GM18517 (cell line): ENCODE data around the gene SLC45A2.

ENCODE experiments used
- ATAC-seq: cut with Tn5 transposase; IDR thresholded peaks from one replicate; pipeline ENCODE4 v1.9.1; 2021; ENCODE audit warnings: mild to moderate bottlenecking, moderate library complexity; ENCODE audit not compliant: unreplicated experiment

SLC45A2 gene

GRCh38 chr5:34007621-34008600, 23.4 kb upstream of the SLC45A2 start, which contains the start of gene AMACR:
AMACR (minus strand) TSS chr5:34008050; CDS start chr5:34008019, 31 bp downstream.
- peak; percentile 90 for ATAC-seq

GRCh38 chr5:34007201-34007620, 22.7 kb upstream of the SLC45A2 start:
- ATAC-seq, result no peak

GRCh38 chr5:34005681-34006080, 21.2 kb upstream of the SLC45A2 start:
- no peak for ATAC-seq

GRCh38 chr5:34005211-34005610, 20.7 kb upstream of the SLC45A2 start:
- ATAC-seq, result no peak

GRCh38 chr5:34003941-34004340, 19.4 kb upstream of the SLC45A2 start:
- ATAC-seq, result no peak

GRCh38 chr5:34002629-34003328, 18.3 kb upstream of the SLC45A2 start:
- ATAC-seq, result no peak

GRCh38 chr5:34001241-34001841, 16.8 kb upstream of the SLC45A2 start:
- no peak for ATAC-seq

GRCh38 chr5:33999978-34000377, 15.5 kb upstream of the SLC45A2 start:
- ATAC-seq, result no peak

GRCh38 chr5:33997331-33997983, 13.0 kb upstream of the SLC45A2 start:
- ATAC-seq, result peak; percentile 78

GRCh38 chr5:33995865-33996264, 11.4 kb upstream of the SLC45A2 start:
- ATAC-seq, result no peak

GRCh38 chr5:33994845-33995244, 10.4 kb upstream of the SLC45A2 start:
- ATAC-seq, result no peak

GRCh38 chr5:33992864-33993263, 8.4 kb upstream of the SLC45A2 start:
- ATAC-seq, result no peak

- ATAC-seq, result no peak
These were observed 954 bp upstream of the SLC45A2 start for GRCh38 chr5:33985447-33985846.

- no peak for ATAC-seq
These were observed 315 bp downstream of the SLC45A2 start for GRCh38 chr5:33984178-33984577.

GRCh38 chr5:33981408-33982162, 2.9 kb downstream of the SLC45A2 start:
- no peak for ATAC-seq

- no peak for ATAC-seq
These were observed 4.5 kb downstream of the SLC45A2 start for GRCh38 chr5:33980030-33980429.

GRCh38 chr5:33978306-33978705, 6.2 kb downstream of the SLC45A2 start:
- ATAC-seq, result no peak

GRCh38 chr5:33976307-33976706, 8.2 kb downstream of the SLC45A2 start:
- ATAC-seq, result no peak

- no peak for ATAC-seq
These were observed 8.6 kb downstream of the SLC45A2 start for GRCh38 chr5:33975852-33976251.

GRCh38 chr5:33973271-33973670, 11.2 kb downstream of the SLC45A2 start:
- no peak for ATAC-seq
